ENCODE measurements around the gene ZNF222. TPM values are rescaled to one million over a fixed set of nuclear protein-coding genes. Genes with fewer than 3 reads are reported as not detected.

The ZNF222 gene
- total RNA-seq, 3 donors from 2014 or later, result 1.8 to 3.8 (median 2.9) TPM

GRCh38 chr19:44059229-44059628 is 34.0 kb downstream of the ZNF222 start:
- H3K4me1 ChIP-seq, result no peaks in the 10 kb centered on the region
- no peak for DNase-seq (ENCODE audit: low spot score in 2 of 2)
- TF ChIP-seq POLR2AphosphoS5 (IDR thresholded peaks at IDR 0.05) (no peak), POLR2A (IDR thresholded peaks at IDR 0.05) (no peak), CTCF (IDR thresholded peaks at IDR 0.05) (no peak)
- no peak overlapping the region for H3K4me3 ChIP-seq
- H3K36me3 ChIP-seq, result peaks cover 39% of the 10 kb centered on the region
- H3K27me3 ChIP-seq, result no peaks in the 10 kb centered on the region
- H3K27ac ChIP-seq, result no peak overlapping the region
- intact Hi-C loops (cut with DNase I; ENCODE audit: low total_unique reads), result no loop called here
- H3K9me3 ChIP-seq, result peaks cover 42 to 48% of the 10 kb centered on the region in 2 donors

GRCh38 chr19:44061038-44061437 is 35.9 kb downstream of the ZNF222 start:
- Histone ChIP-seq H3K27ac (no peak overlapping the region), H3K4me3 (no peak overlapping the region), H3K27me3 (no peaks in the 10 kb centered on the region), H3K36me3 (peaks cover 47% of the 10 kb centered on the region), H3K9me3 (peaks cover 50 to 66% of the 10 kb centered on the region in 2 donors), H3K4me1 (no peaks in the 10 kb centered on the region)
- no peak for DNase-seq (ENCODE audit: low spot score in 2 of 2)
- intact Hi-C loops (cut with DNase I; ENCODE audit: low total_unique reads), result no loop called here
- TF ChIP-seq POLR2AphosphoS5 (IDR thresholded peaks at IDR 0.05) (no peak), CTCF (IDR thresholded peaks at IDR 0.05) (no peak), POLR2A (IDR thresholded peaks at IDR 0.05) (no peak)

GRCh38 chr19:44066305-44066704 is 41.1 kb downstream of the ZNF222 start:
- intact Hi-C loops (cut with DNase I; ENCODE audit: low total_unique reads), result no loop called here
- H3K4me1 ChIP-seq, result no peaks in the 10 kb centered on the region
- no peak overlapping the region for H3K27ac ChIP-seq
- peaks cover 43% of the 10 kb centered on the region for H3K36me3 ChIP-seq
- no peak for TF ChIP-seq POLR2AphosphoS5 (IDR thresholded peaks at IDR 0.05)
- TF ChIP-seq CTCF (IDR thresholded peaks at IDR 0.05), result no peak
- no peak for TF ChIP-seq POLR2A (IDR thresholded peaks at IDR 0.05)
- no peak for DNase-seq (ENCODE audit: low spot score in 2 of 2)
- H3K27me3 ChIP-seq, result no peaks in the 10 kb centered on the region
- no peak overlapping the region for H3K4me3 ChIP-seq
- H3K9me3 ChIP-seq, result peaks cover 45 to 85% of the 10 kb centered on the region in 2 donors

GRCh38 chr19:44069415-44069814 is 44.2 kb downstream of the ZNF222 start:
- H3K9me3 ChIP-seq, result peaks cover 33 to 56% of the 10 kb centered on the region in 2 donors
- DNase-seq (ENCODE audit: low spot score in 2 of 2), result no peak
- intact Hi-C loops (cut with DNase I; ENCODE audit: low total_unique reads), result no loop called here

More at GRCh38 chr19:44069415-44069814, 44.2 kb downstream of the ZNF222 start:
- Histone ChIP-seq H3K4me1 (peaks cover 0 to 8% of the 10 kb centered on the region in 2 donors), H3K36me3 (peaks cover 20% of the 10 kb centered on the region), H3K4me3 (no peak overlapping the region), H3K27ac (no peak overlapping the region), H3K27me3 (no peaks in the 10 kb centered on the region)
- no peak for TF ChIP-seq POLR2A (IDR thresholded peaks at IDR 0.05)
- TF ChIP-seq CTCF (IDR thresholded peaks at IDR 0.05), result no peak
- TF ChIP-seq POLR2AphosphoS5 (IDR thresholded peaks at IDR 0.05), result no peak
